Adrenal gland (tissue), 12 donors: ENCODE data around the gene KMT5C. TPM values are rescaled to one million over a fixed set of nuclear protein-coding genes. Genes with fewer than 3 reads are reported as not detected.

Experiments used
- DNase-seq, 7 donors: peaks; one replicate each; pipeline ENCODE4 v3.0.0-alpha.2; 2019 to 2020
- H3K27ac ChIP-seq, 5 donors: fragments of 200-600 bp; sonication (generic) in 4 of 5; 1 replicate in 3 of 5; 2 replicates in 2 of 5; pipeline versions ENCODE4 v1.5.1 to v1.8.0; 2016 to 2020; ENCODE audit warnings: mild to moderate bottlenecking in 1 of 5
- H3K27me3 ChIP-seq: fragments of 200-600 bp; 2 replicates; pipeline ENCODE4 v1.8.0; 2021
- H3K36me3 ChIP-seq, 2 donors: fragments of 200-600 bp; replicated peaks in 1 of 2; 1 replicate in 1 of 2; 2 replicates in 1 of 2; pipeline versions ENCODE4 v1.5.1 to v1.8.0; 2018 to 2022
- H3K4me1 ChIP-seq, 2 donors: fragments of 200-600 bp; replicated peaks in 1 of 2; 1 replicate in 1 of 2; 2 replicates in 1 of 2; pipeline versions ENCODE4 v1.5.1 to v1.8.0; 2018 to 2021
- H3K4me3 ChIP-seq, 4 donors: fragments of 200-600 bp; sonication (generic) in 3 of 4; one replicate each; pipeline ENCODE4 v1.5.1; 2016 to 2018
- H3K9me3 ChIP-seq, 3 donors: fragments of 200-600 bp; sonication (generic) in 1 of 3; replicated peaks in 1 of 3; 1 replicate in 2 of 3; 2 replicates in 1 of 3; pipeline versions ENCODE4 v1.5.1 to v1.8.0; 2016 to 2021
- POLR2A ChIP-seq, 2 donors: fragments of 450-650 bp; IDR thresholded peaks; one replicate each; pipeline ENCODE4 v1.6.1; 2017; ENCODE audit warnings: antibody characterized with exemption in 2 of 2, mild to moderate bottlenecking in 2 of 2, moderate library complexity in 1 of 2
- WGBS, 4 donors: extraction: QIAGEN DNeasy Blood & Tissue Kit in 2 of 4; methylation state at CpG; one replicate each; pipeline versions ENCODE4 v1.1.5 to v1.1.7; 2013 to 2017; 5-methylcytosine and 5-hydroxymethylcytosine counted together
- intact Hi-C, 2 donors: fragments of 100-400 bp; cut with DNase I; formaldehyde crosslinking; loops; one replicate each; pipeline versions ENCODE4 v1.14.1 to v1.15.0; 2022 to 2023
- polyA plus RNA-seq, 3 donors: library from polyadenylated mRNA; stranded (reverse); fragments of 200-250 nt in 2 of 3; fragments of 350-450 nt in 1 of 3; fragmentation: Illumina TruSeq in 1 of 3; extraction: RNeasy Lipid Tissue Mini Kit (QIAGEN cat#74804) in 1 of 3; gene quantifications; one replicate each; pipeline ENCODE4 v1.2.3, GENCODE V29; 2013 to 2014
- total RNA-seq, 9 donors: library from RNA; depleted of rRNA in 4 of 9; stranded (reverse); fragments of >200 nt in 4 of 9; fragments of 120-200 nt in 1 of 9; fragmentation: NEBNext Ultra II Directional in 1 of 9; extraction: Animal tissue kit (Norgen Biotek cat#: 25700) in 1 of 9; gene quantifications; one replicate each; pipeline versions ENCODE4 v1.1.0 to v1.2.4, GENCODE V29; 2013 to 2023
- TF ChIP-seq, protein P1 (sequence below), 6 experiments: fragments of 450-650 bp in 4 of 6; fragments of 200-600 bp in 2 of 6; sonication (generic) in 1 of 6; IDR thresholded peaks; 1 replicate in 5 of 6; 2 replicates in 1 of 6; pipeline versions ENCODE4 v1.5.1 to v1.8.0; 2016 to 2021; ENCODE audit warnings: antibody characterized with exemption in 6 of 6, mild to moderate bottlenecking in 2 of 6, moderate library complexity in 1 of 6
- donor health status: healthy with polysubstance abuse.
- donor health status: Bipolar disorder and iron deficiency.
- donor health status: DM: yes; HTN: yes; CAD: no.
- donor health status: DM: no; HTN: no; CAD: no.
- donor health status: DM: no; HTN: no; CAD: no.
- donor health status: DM: yes; HTN: yes; CAD: no.

Gene KMT5C
- total and polyA plus RNA-seq, 12 donors = 1.4 to 56.7 (median 15.4) TPM

DNA sequence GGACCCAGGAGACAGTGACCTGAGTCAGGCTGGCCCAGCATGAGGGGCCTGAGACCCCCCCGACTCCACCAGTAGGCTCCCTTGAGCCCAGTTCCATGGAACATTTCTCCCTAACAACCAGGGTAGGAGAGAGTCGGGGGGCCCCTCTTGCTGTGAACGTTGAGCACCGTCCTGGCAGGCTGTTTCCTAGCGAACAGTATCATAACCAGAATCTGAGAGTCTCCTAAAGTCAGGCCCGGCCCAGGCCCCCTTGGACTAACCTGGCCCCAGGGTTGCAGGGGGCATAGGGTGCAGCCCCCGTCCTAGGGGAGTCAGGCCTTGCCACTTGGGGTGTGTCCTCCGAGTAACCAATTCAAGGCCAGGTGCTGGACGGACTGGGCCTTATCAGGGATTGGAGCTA lies 28.3 kb upstream of the KMT5C start:
- no peak for DNase-seq
- H3K9me3 ChIP-seq = no peaks in the 10 kb centered on the region
- intact Hi-C loops = no loop called here
- no peak overlapping the region for H3K27ac ChIP-seq
- H3K36me3 ChIP-seq = no peaks in the 10 kb centered on the region
- H3K4me1 ChIP-seq = no peaks in the 10 kb centered on the region
- H3K27me3 ChIP-seq = no peaks in the 10 kb centered on the region
- WGBS, 4 donors = 72 to 80% (median 76%) methylated on average over 3 to 9 of the region's 9 CpGs
- no peak overlapping the region for H3K4me3 ChIP-seq
- no peak for TF ChIP-seq POLR2A (IDR thresholded peaks at IDR 0.05)
- TF ChIP-seq, protein P1, sequence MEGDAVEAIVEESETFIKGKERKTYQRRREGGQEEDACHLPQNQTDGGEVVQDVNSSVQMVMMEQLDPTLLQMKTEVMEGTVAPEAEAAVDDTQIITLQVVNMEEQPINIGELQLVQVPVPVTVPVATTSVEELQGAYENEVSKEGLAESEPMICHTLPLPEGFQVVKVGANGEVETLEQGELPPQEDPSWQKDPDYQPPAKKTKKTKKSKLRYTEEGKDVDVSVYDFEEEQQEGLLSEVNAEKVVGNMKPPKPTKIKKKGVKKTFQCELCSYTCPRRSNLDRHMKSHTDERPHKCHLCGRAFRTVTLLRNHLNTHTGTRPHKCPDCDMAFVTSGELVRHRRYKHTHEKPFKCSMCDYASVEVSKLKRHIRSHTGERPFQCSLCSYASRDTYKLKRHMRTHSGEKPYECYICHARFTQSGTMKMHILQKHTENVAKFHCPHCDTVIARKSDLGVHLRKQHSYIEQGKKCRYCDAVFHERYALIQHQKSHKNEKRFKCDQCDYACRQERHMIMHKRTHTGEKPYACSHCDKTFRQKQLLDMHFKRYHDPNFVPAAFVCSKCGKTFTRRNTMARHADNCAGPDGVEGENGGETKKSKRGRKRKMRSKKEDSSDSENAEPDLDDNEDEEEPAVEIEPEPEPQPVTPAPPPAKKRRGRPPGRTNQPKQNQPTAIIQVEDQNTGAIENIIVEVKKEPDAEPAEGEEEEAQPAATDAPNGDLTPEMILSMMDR (IDR thresholded peaks at IDR 0.05) = no peak

DNA sequence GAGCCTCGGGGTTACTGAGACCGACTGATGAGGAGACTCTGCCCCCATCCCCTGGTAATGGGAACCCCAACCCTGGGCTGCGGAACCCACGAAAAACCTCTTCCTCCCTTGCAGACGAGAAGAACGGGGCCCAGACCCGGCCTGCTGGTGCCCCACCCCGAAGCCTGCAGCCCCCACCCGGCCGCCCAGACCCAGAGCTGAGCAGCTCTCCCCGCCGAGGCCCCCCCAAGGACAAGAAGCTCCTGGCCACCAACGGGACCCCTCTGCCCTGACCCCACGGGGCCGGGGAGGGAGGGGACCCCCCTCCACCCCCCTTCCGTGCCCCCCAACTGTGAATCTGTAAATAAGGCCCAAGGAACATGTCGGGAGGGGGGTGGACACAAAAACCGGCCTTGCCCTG lies 27.9 kb upstream of the KMT5C start:
- intact Hi-C loops = no loop called here
- no peak for TF ChIP-seq POLR2A (IDR thresholded peaks at IDR 0.05)
- TF ChIP-seq, protein P1 (IDR thresholded peaks at IDR 0.05) = no peak
- H3K36me3 ChIP-seq = no peaks in the 10 kb centered on the region

DNA sequence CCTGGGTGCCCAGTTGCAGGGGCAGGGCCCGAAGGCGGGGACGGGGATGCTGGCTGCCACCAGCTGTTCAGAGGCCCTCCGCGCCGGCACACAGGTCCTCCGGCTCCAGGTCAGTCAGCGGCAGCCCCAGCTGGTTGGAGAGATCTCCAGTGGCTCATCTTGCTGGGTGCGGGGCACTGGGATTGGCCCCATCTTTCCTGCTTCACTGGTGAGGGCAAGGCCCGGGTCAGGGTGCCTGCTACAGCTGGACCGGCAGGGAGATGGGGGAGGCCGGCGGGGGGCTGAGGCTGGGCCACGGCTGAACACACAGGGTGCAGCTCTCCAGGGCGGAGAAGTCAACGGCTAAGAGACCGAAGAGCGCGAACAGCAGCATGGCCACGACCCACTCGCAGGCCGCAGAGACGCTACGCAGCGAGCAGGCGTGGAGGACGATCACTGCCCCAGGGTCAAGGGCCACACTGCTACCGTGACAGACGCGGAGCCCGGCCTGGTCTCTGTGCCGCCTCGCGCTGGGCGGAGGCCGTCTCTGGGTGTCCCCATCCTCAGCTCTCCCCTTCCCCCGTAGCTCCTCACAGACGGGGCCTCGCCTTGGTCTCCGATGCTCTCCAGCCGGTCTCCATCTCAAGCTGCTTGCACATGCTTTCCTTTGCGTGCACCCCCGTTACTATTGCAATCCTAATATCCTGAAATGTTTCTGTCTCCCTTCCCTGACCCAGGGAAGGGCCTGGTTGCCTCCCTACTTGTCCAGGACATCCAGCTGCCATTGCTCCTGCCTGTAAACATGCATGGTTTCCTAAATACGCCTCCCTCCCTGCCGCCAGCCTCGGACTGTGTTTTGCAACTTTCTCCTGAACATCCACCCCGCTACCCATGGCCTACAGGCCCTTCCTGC lies 26.8 kb upstream of the KMT5C start:
- H3K4me1 ChIP-seq = no peaks in the 10 kb centered on the region
- 75 to 86% (median 85%) methylated on average over 37 to 47 of the region's 47 CpGs for WGBS, 4 donors
- intact Hi-C loops = no loop called here
- TF ChIP-seq POLR2A (IDR thresholded peaks at IDR 0.05) = no peak
- TF ChIP-seq, protein P1 (IDR thresholded peaks at IDR 0.05) = no peak
- no peaks in the 10 kb centered on the region for H3K36me3 ChIP-seq
- peak in 1 of 7 donors; percentile 39 for DNase-seq
- H3K27ac ChIP-seq = no peak overlapping the region
- H3K9me3 ChIP-seq = no peaks in the 10 kb centered on the region
- H3K27me3 ChIP-seq = no peaks in the 10 kb centered on the region
- no peak overlapping the region for H3K4me3 ChIP-seq

More for the DNA sequence above, 27.9 kb upstream of the KMT5C start:
- Histone ChIP-seq H3K4me3 (no peak overlapping the region), H3K27ac (no peak overlapping the region), H3K9me3 (no peaks in the 10 kb centered on the region), H3K27me3 (no peaks in the 10 kb centered on the region), H3K4me1 (no peaks in the 10 kb centered on the region)
- WGBS, 4 donors = 73 to 90% (median 85%) methylated on average over 7 to 18 of the region's 18 CpGs; no CpG with 5 or more reads in 1 of the 4 donors
- no peak for DNase-seq

DNA sequence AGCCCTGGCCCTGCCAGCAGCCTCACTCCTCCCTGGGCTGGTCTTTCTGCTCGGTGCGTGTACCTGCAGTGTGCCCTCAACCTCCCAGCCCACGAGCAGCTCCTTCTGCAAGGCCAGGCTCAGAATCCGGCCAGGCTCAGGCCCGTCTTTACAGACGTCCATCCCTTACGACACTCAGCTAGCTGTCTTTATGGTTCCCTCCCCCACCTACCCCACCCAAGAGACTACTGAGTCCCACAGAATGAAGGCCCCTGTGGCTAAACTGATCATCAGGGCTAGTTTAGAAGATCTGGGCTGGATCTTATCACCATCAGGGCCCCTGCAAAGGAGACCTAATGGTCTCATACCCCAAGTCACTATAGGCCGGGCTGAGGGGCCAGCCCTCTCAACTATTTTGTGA lies 25.3 kb upstream of the KMT5C start:
- intact Hi-C loops = no loop called here
- H3K27ac ChIP-seq = no peak overlapping the region
- H3K36me3 ChIP-seq = no peaks in the 10 kb centered on the region
- H3K27me3 ChIP-seq = no peaks in the 10 kb centered on the region
- H3K4me1 ChIP-seq = no peaks in the 10 kb centered on the region
- H3K9me3 ChIP-seq = no peaks in the 10 kb centered on the region
- no peak overlapping the region for H3K4me3 ChIP-seq
- DNase-seq = no peak
- WGBS, 4 donors = 71 to 82% (median 82%) methylated on average over 8 of the region's 8 CpGs
- TF ChIP-seq POLR2A (IDR thresholded peaks at IDR 0.05) = no peak
- TF ChIP-seq, protein P1 (IDR thresholded peaks at IDR 0.05) = no peak
